ENCODE measurements around the gene SOSTDC1. TPM values are rescaled to one million over a fixed set of nuclear protein-coding genes. Genes with fewer than 3 reads are reported as not detected.

The SOSTDC1 gene
- total and polyA plus RNA-seq, 12 donors, result 0.11 to 1.2 (median 0.19) TPM; not detected in 4

DNA sequence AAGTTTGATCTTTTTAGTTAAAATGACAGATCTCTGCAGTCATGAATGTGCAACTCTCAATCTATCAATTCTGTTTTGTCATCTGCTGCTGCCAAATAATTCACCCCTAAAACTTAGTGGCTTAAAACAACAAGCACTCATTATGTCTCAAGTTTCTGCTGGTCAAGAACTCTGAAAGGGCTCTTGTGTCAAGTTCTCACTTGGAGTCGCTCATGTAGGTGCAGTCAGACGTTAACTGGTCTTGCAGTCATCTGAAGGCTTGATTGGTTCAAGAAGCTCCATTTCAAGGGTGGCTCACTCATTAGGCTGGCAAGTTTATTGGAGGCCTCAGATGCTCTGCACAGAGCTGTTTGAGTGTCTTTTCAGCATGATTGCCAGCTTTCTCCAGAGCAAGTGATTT lies 32.6 kb upstream of the SOSTDC1 start:
- Histone ChIP-seq H3K9me3 (replicated peaks in 1 of 3) (no peaks in the 10 kb centered on the region), H3K27me3 (no peaks in the 10 kb centered on the region), H3K4me3 (no peak overlapping the region), H3K36me3 (replicated peaks in 1 of 2) (no peaks in the 10 kb centered on the region), H3K4me1 (replicated peaks in 1 of 2) (no peaks in the 10 kb centered on the region), H3K27ac (no peak overlapping the region)
- no peak for DNase-seq
- TF ChIP-seq, protein P1, sequence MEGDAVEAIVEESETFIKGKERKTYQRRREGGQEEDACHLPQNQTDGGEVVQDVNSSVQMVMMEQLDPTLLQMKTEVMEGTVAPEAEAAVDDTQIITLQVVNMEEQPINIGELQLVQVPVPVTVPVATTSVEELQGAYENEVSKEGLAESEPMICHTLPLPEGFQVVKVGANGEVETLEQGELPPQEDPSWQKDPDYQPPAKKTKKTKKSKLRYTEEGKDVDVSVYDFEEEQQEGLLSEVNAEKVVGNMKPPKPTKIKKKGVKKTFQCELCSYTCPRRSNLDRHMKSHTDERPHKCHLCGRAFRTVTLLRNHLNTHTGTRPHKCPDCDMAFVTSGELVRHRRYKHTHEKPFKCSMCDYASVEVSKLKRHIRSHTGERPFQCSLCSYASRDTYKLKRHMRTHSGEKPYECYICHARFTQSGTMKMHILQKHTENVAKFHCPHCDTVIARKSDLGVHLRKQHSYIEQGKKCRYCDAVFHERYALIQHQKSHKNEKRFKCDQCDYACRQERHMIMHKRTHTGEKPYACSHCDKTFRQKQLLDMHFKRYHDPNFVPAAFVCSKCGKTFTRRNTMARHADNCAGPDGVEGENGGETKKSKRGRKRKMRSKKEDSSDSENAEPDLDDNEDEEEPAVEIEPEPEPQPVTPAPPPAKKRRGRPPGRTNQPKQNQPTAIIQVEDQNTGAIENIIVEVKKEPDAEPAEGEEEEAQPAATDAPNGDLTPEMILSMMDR (IDR thresholded peaks at IDR 0.05), result no peak
- TF ChIP-seq POLR2A (IDR thresholded peaks at IDR 0.05), result no peak
- intact Hi-C loops (cut with DNase I), result no loop called here
- 73 to 88% (median 74%) methylated on average over 2 of the region's 2 CpGs for WGBS, 4 donors

DNA sequence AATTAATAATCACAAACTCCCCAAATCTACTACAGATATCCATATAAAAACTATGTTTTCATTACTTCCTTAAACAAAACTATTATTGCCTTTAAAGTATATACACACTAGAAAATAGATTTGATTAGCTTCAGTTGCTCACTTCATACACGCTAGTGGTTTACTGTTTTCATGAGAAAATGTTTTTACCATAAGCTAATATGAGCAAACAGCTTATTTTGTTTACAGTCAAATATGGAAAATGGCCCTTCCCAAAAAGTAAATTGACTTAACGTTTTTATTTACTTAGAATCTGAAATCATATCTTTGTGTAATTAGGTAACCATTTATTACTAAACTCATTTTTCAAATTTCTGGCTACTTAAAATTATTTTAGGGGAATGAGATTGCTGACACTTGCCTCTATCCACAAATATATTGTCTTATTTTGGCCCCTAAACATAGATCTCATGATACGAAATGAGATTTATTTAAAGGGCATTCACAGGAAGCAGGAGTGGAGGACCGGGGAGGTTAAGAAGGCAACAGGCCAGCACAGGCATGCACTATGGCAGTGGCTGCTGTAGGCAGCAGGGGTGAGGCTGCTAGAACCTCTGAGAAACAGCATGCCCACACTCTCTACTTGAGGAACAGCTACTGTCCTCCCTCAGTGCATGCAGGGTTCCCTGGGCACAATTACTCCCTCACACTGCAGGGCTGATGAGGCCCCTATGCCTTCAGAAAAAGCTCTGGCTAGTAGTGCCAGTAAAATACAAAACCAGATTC lies 29.6 kb upstream of the SOSTDC1 start:
- Histone ChIP-seq H3K27me3 (no peaks in the 10 kb centered on the region), H3K9me3 (replicated peaks in 1 of 3) (no peaks in the 10 kb centered on the region), H3K4me3 (no peak overlapping the region), H3K4me1 (replicated peaks in 1 of 2) (no peaks in the 10 kb centered on the region), H3K36me3 (replicated peaks in 1 of 2) (no peaks in the 10 kb centered on the region), H3K27ac (no peak overlapping the region)
- intact Hi-C loops (cut with DNase I), result no loop called here
- no peak for DNase-seq
- 57 to 68% (median 65%) methylated on average over 4 of the region's 4 CpGs for WGBS, 4 donors
- TF ChIP-seq, protein P1 (IDR thresholded peaks at IDR 0.05), result no peak
- no peak for TF ChIP-seq POLR2A (IDR thresholded peaks at IDR 0.05)

DNA sequence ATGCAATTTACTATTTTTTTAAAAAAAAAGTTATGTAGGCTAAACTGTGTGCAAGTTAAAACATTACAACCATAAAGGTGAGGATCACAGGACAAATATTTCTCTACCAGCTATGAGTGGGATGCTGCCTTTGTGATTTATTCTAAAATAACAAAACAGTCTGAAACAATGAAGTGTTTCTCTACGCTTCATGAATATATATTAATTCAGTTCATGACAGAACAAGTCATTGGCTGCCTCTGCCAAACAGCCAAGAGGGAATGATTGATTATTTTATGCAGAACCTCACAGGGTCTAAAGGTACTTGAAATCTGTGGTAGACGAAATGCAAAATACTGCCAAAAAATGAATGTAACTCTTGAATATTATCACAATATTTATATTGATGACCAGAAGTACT lies 29.0 kb upstream of the SOSTDC1 start:
- Histone ChIP-seq H3K27ac (no peak overlapping the region), H3K36me3 (replicated peaks in 1 of 2) (no peaks in the 10 kb centered on the region), H3K27me3 (no peaks in the 10 kb centered on the region), H3K4me1 (replicated peaks in 1 of 2) (no peaks in the 10 kb centered on the region), H3K4me3 (no peak overlapping the region), H3K9me3 (replicated peaks in 1 of 3) (no peaks in the 10 kb centered on the region)
- intact Hi-C loops (cut with DNase I), result no loop called here
- WGBS, 4 donors, result 57 to 68% (median 64%) methylated on average over 2 of the region's 2 CpGs
- TF ChIP-seq, protein P1 (IDR thresholded peaks at IDR 0.05), result no peak
- no peak for TF ChIP-seq POLR2A (IDR thresholded peaks at IDR 0.05)
- DNase-seq, result no peak

DNA sequence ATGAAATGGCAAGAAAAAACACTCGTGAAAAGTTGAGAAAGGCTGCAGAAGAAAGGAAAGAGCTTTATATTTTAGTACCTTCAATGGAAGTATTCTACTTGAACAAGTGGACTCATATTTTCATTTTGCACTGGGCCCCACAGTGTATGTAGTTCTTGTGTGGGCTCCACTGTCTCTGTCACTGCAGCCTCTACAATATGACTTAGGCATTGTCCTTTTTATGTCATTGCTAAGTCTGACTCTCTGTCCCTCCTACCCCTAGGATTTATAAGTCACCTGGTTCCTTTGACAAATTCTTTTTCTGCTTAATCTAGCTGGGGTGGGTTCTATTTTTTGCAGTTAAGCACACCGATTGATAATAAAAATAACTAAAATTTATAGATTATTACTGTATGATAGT lies 27.7 kb upstream of the SOSTDC1 start:
- 64 to 85% (median 78%) methylated on average over 2 of the region's 2 CpGs for WGBS, 4 donors
- TF ChIP-seq, protein P1 (IDR thresholded peaks at IDR 0.05), result no peak
- intact Hi-C loops (cut with DNase I), result no loop called here

More for the DNA sequence above, 27.7 kb upstream of the SOSTDC1 start:
- Histone ChIP-seq H3K9me3 (replicated peaks in 1 of 3) (no peaks in the 10 kb centered on the region), H3K4me1 (replicated peaks in 1 of 2) (no peaks in the 10 kb centered on the region), H3K36me3 (replicated peaks in 1 of 2) (no peaks in the 10 kb centered on the region), H3K27ac (no peak overlapping the region), H3K27me3 (no peaks in the 10 kb centered on the region), H3K4me3 (no peak overlapping the region)
- no peak for DNase-seq
